Measurements from ENCODE around the gene RAB32. TPM values are rescaled to one million over a fixed set of nuclear protein-coding genes. Genes with fewer than 3 reads are reported as not detected.

RAB32 gene
- total RNA-seq, 1 donor from 2014 or later = not detected

DNA sequence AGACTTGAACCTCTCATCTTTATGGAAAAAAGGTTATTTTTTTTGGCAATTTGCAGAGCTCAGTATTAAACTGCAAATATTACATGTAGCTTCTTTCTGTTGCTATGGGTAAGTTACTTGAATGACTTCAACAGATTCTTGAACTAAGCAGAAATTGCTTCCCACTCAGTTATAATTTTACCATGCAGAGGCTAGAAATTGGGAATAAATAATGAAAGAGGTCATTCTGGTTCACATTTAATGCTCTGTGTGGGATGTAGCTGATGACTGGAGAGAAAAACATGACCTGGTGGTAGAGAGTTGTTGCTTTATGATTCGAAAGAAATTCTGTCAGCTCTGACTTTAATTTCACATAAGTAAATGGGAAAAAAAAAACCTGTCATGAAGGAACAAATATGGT is 38.3 kb downstream of the RAB32 start:
- TF ChIP-seq, protein P1, sequence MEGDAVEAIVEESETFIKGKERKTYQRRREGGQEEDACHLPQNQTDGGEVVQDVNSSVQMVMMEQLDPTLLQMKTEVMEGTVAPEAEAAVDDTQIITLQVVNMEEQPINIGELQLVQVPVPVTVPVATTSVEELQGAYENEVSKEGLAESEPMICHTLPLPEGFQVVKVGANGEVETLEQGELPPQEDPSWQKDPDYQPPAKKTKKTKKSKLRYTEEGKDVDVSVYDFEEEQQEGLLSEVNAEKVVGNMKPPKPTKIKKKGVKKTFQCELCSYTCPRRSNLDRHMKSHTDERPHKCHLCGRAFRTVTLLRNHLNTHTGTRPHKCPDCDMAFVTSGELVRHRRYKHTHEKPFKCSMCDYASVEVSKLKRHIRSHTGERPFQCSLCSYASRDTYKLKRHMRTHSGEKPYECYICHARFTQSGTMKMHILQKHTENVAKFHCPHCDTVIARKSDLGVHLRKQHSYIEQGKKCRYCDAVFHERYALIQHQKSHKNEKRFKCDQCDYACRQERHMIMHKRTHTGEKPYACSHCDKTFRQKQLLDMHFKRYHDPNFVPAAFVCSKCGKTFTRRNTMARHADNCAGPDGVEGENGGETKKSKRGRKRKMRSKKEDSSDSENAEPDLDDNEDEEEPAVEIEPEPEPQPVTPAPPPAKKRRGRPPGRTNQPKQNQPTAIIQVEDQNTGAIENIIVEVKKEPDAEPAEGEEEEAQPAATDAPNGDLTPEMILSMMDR (IDR thresholded peaks at IDR 0.05) = no peak
- no peaks in the 10 kb centered on the region for H3K36me3 Mint-ChIP-seq (ENCODE audit: low read depth)
- DNase-seq (no peak), ATAC-seq (ENCODE audit: low read depth) (no peak)
- peaks cover 3% of the 10 kb centered on the region for H3K9me3 Mint-ChIP-seq
- no peaks in the 10 kb centered on the region for H3K4me1 Mint-ChIP-seq
- H3K27me3 Mint-ChIP-seq = no peaks in the 10 kb centered on the region
- ChIA-PET CTCF (no interaction called here), POLR2A (no interaction called here)
- intact Hi-C loops (cut with micrococcal nuclease) = no loop called here
- H3K4me3 Mint-ChIP-seq = no peak overlapping the region
- no peak overlapping the region for H3K27ac Mint-ChIP-seq

DNA sequence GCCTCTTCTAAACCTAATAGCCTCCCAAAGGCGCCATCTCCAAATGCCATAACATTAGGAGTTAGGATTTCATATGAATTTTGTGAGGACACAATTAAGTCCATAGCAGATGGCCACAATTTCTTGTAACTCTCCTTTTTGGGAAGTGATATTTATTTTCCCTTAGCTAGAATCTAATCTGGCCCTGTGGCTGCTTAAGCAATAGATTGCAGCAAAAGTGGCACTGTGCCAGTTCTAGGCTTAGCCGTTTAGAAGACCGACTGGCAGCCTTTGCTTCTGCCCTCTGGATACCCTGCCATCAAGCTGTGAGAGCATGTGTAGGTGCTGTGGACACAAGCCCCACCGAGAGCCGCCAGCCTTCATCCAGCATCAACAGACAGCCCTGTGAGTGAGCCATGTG is 39.2 kb downstream of the RAB32 start:
- Mint-ChIP-seq H3K9me3 (peaks cover 3% of the 10 kb centered on the region), H3K27ac (no peak overlapping the region), H3K4me1 (no peaks in the 10 kb centered on the region), H3K27me3 (no peaks in the 10 kb centered on the region), H3K4me3 (no peak overlapping the region), H3K36me3 (ENCODE audit: low read depth) (no peaks in the 10 kb centered on the region)
- TF ChIP-seq, protein P1 (IDR thresholded peaks at IDR 0.05) = no peak
- no peak for DNase-seq
- POLR2A ChIA-PET = no interaction called here
- intact Hi-C loops (cut with micrococcal nuclease) = no loop called here
- CTCF ChIA-PET = no interaction called here
- no peak for ATAC-seq (ENCODE audit: low read depth)

DNA sequence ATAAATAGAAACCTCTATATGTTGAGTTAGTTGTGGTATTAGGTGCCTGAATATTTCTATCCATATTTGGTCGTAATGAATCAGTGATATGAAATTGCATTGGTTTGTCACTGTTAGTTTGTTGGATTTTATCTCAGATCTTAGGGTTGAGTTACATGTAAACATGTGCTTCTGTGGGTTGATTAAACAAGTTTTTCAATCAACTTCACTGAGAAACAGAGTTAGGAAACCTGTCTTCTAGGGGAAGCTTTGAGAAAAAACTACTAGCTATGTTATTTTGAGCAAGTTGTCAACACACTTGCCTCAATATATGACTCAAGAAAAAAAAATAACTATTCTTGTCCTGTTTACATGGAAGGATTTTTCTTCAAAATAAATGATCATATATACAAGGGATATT is 40.3 kb downstream of the RAB32 start:
- Mint-ChIP-seq H3K4me1 (no peaks in the 10 kb centered on the region), H3K27ac (no peak overlapping the region), H3K4me3 (no peak overlapping the region), H3K27me3 (no peaks in the 10 kb centered on the region), H3K9me3 (peaks cover 3% of the 10 kb centered on the region), H3K36me3 (ENCODE audit: low read depth) (no peaks in the 10 kb centered on the region)
- ChIA-PET CTCF (no interaction called here), POLR2A (no interaction called here)
- intact Hi-C loops (cut with micrococcal nuclease) = no loop called here
- DNase-seq = no peak
- no peak for ATAC-seq (ENCODE audit: low read depth)
- TF ChIP-seq, protein P1 (IDR thresholded peaks at IDR 0.05) = no peak

DNA sequence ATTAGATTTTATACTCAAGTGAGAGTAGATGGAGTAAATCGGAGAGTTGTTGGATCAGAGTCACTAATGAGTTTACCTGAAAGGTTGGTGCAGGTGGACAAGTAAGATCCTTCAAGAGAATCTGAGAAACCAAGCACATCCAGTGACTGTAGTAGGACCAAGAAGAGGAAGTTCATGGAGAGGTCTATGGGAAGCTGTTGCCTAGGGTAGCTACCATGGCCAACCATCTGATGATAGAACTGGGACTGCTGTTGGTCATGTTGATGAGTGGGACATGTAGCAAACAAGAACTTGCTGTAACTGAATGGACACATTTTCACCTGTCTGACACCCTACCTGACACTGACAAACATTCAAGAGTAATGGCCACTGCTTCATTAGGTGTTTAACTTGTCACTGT is 43.8 kb downstream of the RAB32 start:
- intact Hi-C loops (cut with micrococcal nuclease) = no loop called here
- ATAC-seq (ENCODE audit: low read depth) (no peak), DNase-seq (no peak)
- POLR2A ChIA-PET = no interaction called here
- Mint-ChIP-seq H3K27me3 (no peaks in the 10 kb centered on the region), H3K36me3 (ENCODE audit: low read depth) (no peaks in the 10 kb centered on the region), H3K4me1 (no peaks in the 10 kb centered on the region), H3K27ac (no peak overlapping the region), H3K4me3 (no peak overlapping the region), H3K9me3 (no peaks in the 10 kb centered on the region)
- CTCF ChIA-PET = no interaction called here
- TF ChIP-seq, protein P1 (IDR thresholded peaks at IDR 0.05) = no peak

DNA sequence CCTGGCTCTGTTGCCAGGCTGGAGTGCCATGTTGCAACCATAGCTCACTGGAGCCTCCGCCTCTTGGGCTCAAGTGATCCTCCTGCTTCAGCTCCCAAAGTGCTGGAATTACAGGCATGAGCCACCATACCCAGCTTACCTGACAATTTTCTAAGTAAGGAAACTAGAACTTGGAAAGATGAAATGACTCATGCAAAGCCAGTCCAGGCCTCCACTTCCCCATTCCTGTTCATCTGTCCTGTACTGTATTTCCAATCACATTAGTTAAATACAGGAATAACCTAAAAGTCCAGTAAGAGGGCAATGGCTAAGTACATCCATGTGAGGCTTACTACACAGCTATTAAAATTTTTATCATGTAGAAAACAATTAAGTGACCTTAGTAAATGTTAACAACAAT is 46.9 kb downstream of the RAB32 start:
- ATAC-seq (ENCODE audit: low read depth) (no peak), DNase-seq (no peak)
- Mint-ChIP-seq H3K4me1 (no peaks in the 10 kb centered on the region), H3K36me3 (ENCODE audit: low read depth) (no peaks in the 10 kb centered on the region), H3K4me3 (no peak overlapping the region), H3K9me3 (no peaks in the 10 kb centered on the region), H3K27ac (no peak overlapping the region), H3K27me3 (no peaks in the 10 kb centered on the region)
- TF ChIP-seq, protein P1 (IDR thresholded peaks at IDR 0.05) = no peak
- ChIA-PET CTCF (no interaction called here), POLR2A (no interaction called here)
- intact Hi-C loops (cut with micrococcal nuclease) = no loop called here

Measured in activated B cell treated with CpG ODN at 0.5 μM for 24 hours (primary cell).